ENCODE results near the gene PRKCH. TPM values are rescaled to one million over a fixed set of nuclear protein-coding genes. Genes with fewer than 3 reads are reported as not detected.

Gene PRKCH
- total and polyA plus RNA-seq, 10 of the 15 experiments (the other 5 are each of a cell fraction or from before 2014, with no cell fraction given): 10.7 to 140 (median 33.2) TPM

GRCh38 chr14:61537563-61538463 is 216.4 kb downstream of the PRKCH start:
- no peak overlapping the region for H3K4me2 ChIP-seq (ENCODE audit: control insufficient read depth, insufficient read depth)
- peak in 1 of 2 experiments; percentile 32; a peak in 1 of 4 replicates for TF ChIP-seq BHLHE40 (IDR thresholded peaks at IDR 0.05; ENCODE audit: borderline replicate concordance in 1 of 2, low read depth in 2 of 2, low read length in 1 of 2)
- TF ChIP-seq JUNB (IDR thresholded peaks at IDR 0.05): no peak
- no peak for TF ChIP-seq KAT2A (conservative IDR thresholded peaks at IDR 0.05; ENCODE audit: control insufficient read depth, low read depth, low read length)
- no peak for TF ChIP-seq SKIL (IDR thresholded peaks at IDR 0.05; ENCODE audit: low read depth, poor library complexity, severe bottlenecking)
- TF ChIP-seq CEBPB (IDR thresholded peaks at IDR 0.05; ENCODE audit: borderline replicate concordance in 1 of 2, low read depth in 2 of 2, low read length in 2 of 2): 0 out of 4 replicates have a peak, but pooled peaks of 1 of the 2 experiments have one; percentile 27
- TF ChIP-seq MEF2A (IDR thresholded peaks at IDR 0.05; ENCODE audit: insufficient read depth, low read depth, low read length): no peak
- no peak for TF ChIP-seq BMI1 (IDR thresholded peaks at IDR 0.05; ENCODE audit: borderline replicate concordance)
- no peak for TF ChIP-seq ELK1 (IDR thresholded peaks at IDR 0.05; ENCODE audit: low read depth, low read length)
- TF ChIP-seq SRF (IDR thresholded peaks at IDR 0.05; ENCODE audit: low read depth in 2 of 2, low read length in 2 of 2): no peak
- TF ChIP-seq RAD51 (IDR thresholded peaks at IDR 0.05): peak; percentile 85
- 69% methylated on average over 8 of the region's 8 CpGs for WGBS (ENCODE audit: insufficient coverage, insufficient replicate concordance, low lambda C conversion rate, missing lambda C conversion rate)
- no peak for DNase-seq (ENCODE audit: low read depth, low spot score)
- H2AFZ ChIP-seq (ENCODE audit: control insufficient read depth, low read depth, low read length): no peak overlapping the region
- peak; percentile 57 for ATAC-seq
- H3K4me3 ChIP-seq: no peak overlapping the region
- H3K9me3 ChIP-seq (replicated peaks; ENCODE audit: control insufficient read depth, insufficient read depth, low read length): no peaks in the 10 kb centered on the region
- H3K27ac ChIP-seq (ENCODE audit: control insufficient read depth, insufficient read depth): no peak overlapping the region
- H3K36me3 ChIP-seq (ENCODE audit: control insufficient read depth in 2 of 2, insufficient read depth in 2 of 2, low read length in 1 of 2): peaks cover 12 to 21% of the 10 kb centered on the region in 2 experiments; a peak in 3 of 4 replicates
- no peaks in the 10 kb centered on the region for H3K79me2 ChIP-seq (ENCODE audit: control insufficient read depth, insufficient read depth, low read length)
- SMC1A ChIA-PET (ENCODE audit: uncharacterized antibody, unreplicated experiment): interaction anchor here (0.6 to 2.6 kb wide), 12 partner anchors 8 to 225 kb away, joined by 3 to 7 read pairs (median 3); partner anchors contain the start of gene SNAPC1
- H4K20me1 ChIP-seq (ENCODE audit: control insufficient read depth, insufficient read depth): no peaks in the 10 kb centered on the region
- in situ Hi-C loops (cut with MboI): no loop called here
- CTCF ChIA-PET: no interaction called here
- intact Hi-C loops (cut with micrococcal nuclease; ENCODE audit: unreplicated experiment): no loop called here
- POLR2A ChIA-PET: interaction anchor here (0.7 kb wide), 2 partner anchors 161 to 173 kb away, joined by 3 to 6 read pairs; no protein-coding TSS in a partner anchor
- RAD21 ChIA-PET (ENCODE audit: unreplicated experiment): interaction anchor here (1.0 to 2.9 kb wide), 4 partner anchors 13 to 300 kb away, joined by 3 to 13 read pairs (median 4); no protein-coding TSS in a partner anchor
- no peaks in the 10 kb centered on the region for H3K4me1 ChIP-seq (ENCODE audit: control insufficient read depth, insufficient read depth, low read length)
- no TSS peak for BruUV-seq (replicated peaks)
- no peak overlapping the region for H3K9ac ChIP-seq (ENCODE audit: control insufficient read depth, insufficient read depth, low read length)
- no peaks in the 10 kb centered on the region for H3K27me3 ChIP-seq (replicated peaks in 1 of 2; ENCODE audit: control insufficient read depth in 2 of 2, insufficient read depth in 2 of 2, low read length in 1 of 2)
- no peak for FAIRE-seq

All from GM12878 (cell line).